ENCODE measurements around the gene MED9.

DNA sequence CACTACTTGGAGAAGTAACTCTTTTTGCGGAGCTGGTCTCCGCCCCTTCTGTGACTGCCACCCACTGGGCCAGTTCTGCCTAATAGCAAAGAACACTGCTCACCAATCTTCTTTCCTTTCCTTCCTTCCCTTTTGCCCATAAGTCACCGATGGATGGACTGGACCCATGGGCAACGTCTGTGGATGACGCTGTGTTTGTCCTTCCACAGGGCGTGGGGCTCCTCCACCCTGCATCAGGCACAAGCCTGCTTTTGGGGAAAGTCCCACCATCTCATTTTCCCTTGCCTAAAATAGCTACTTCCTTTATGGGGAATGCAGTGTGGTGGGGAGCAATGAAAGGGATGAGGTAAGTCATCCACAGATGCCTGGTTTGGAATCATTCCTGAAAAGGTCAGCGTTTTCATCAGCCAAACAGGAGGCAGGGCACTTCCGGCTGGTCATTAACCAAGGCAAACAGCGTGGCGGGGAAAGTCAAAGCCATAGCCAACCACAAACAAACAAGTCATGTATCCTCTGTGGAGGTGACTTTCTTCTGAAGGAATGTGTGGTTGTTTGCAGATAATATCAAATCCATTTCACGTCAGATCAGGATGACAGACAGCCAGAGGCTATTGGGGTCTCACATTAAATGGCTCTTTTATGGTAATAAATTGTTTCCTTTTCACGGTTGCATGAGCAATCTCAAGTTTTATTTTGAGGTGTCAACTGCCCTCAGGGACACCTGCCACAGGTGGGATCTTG, 30.7 kb upstream of the MED9 start:
- no peak for TF ChIP-seq POLR2A (IDR thresholded peaks at IDR 0.05; ENCODE audit: control extremely low read depth in 1 of 2, low read depth in 2 of 2, low read length in 2 of 2)
- TF ChIP-seq, protein P1, sequence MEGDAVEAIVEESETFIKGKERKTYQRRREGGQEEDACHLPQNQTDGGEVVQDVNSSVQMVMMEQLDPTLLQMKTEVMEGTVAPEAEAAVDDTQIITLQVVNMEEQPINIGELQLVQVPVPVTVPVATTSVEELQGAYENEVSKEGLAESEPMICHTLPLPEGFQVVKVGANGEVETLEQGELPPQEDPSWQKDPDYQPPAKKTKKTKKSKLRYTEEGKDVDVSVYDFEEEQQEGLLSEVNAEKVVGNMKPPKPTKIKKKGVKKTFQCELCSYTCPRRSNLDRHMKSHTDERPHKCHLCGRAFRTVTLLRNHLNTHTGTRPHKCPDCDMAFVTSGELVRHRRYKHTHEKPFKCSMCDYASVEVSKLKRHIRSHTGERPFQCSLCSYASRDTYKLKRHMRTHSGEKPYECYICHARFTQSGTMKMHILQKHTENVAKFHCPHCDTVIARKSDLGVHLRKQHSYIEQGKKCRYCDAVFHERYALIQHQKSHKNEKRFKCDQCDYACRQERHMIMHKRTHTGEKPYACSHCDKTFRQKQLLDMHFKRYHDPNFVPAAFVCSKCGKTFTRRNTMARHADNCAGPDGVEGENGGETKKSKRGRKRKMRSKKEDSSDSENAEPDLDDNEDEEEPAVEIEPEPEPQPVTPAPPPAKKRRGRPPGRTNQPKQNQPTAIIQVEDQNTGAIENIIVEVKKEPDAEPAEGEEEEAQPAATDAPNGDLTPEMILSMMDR (IDR thresholded peaks at IDR 0.05; ENCODE audit: control extremely low read depth in 1 of 3, insufficient read depth in 1 of 3, low read depth in 1 of 3, low read length in 3 of 3), result no peak
- no peak for TF ChIP-seq POLR2AphosphoS5 (IDR thresholded peaks at IDR 0.05; ENCODE audit: low read depth, low read length)
- TF ChIP-seq CEBPB (IDR thresholded peaks at IDR 0.05; ENCODE audit: low read depth, low read length), result no peak
- TF ChIP-seq EZH2 (IDR thresholded peaks at IDR 0.05; ENCODE audit: low read depth, low read length, severe bottlenecking), result no peak
- no peak for TF ChIP-seq JUND (IDR thresholded peaks at IDR 0.05; ENCODE audit: low read length)
- TF ChIP-seq, protein P2, sequence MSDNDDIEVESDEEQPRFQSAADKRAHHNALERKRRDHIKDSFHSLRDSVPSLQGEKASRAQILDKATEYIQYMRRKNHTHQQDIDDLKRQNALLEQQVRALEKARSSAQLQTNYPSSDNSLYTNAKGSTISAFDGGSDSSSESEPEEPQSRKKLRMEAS (IDR thresholded peaks at IDR 0.05), result no peak
- no peak for TF ChIP-seq KDM1A (IDR thresholded peaks at IDR 0.05; ENCODE audit: borderline replicate concordance, low read length)
- TF ChIP-seq EP300 (IDR thresholded peaks at IDR 0.05; ENCODE audit: borderline replicate concordance in 1 of 2, low read depth in 2 of 2, low read length in 2 of 2), result no peak
- TF ChIP-seq RXRA (IDR thresholded peaks at IDR 0.05; ENCODE audit: insufficient read depth, low read depth, low read length), result no peak
- TF ChIP-seq PHF8 (conservative IDR thresholded peaks at IDR 0.05; ENCODE audit: low read depth, low read length), result no peak
- no peak for TF ChIP-seq ZNF274 (IDR thresholded peaks at IDR 0.05; ENCODE audit: borderline replicate concordance, extremely low read depth, low read length)
- TF ChIP-seq SP1 (IDR thresholded peaks at IDR 0.05; ENCODE audit: low read depth, low read length), result no peak
- no peak for TF ChIP-seq JUN (IDR thresholded peaks at IDR 0.05; ENCODE audit: low read depth, low read length)
